ENCODE data around the gene BMPER. TPM values are rescaled to one million over a fixed set of nuclear protein-coding genes. Genes with fewer than 3 reads are reported as not detected.
A peak's percentile ranks its signal among the peaks of the same experiment; 100 is the strongest.

Gene BMPER
- total RNA-seq, 1 experiment from 2014 or later = 6.7 TPM

DNA sequence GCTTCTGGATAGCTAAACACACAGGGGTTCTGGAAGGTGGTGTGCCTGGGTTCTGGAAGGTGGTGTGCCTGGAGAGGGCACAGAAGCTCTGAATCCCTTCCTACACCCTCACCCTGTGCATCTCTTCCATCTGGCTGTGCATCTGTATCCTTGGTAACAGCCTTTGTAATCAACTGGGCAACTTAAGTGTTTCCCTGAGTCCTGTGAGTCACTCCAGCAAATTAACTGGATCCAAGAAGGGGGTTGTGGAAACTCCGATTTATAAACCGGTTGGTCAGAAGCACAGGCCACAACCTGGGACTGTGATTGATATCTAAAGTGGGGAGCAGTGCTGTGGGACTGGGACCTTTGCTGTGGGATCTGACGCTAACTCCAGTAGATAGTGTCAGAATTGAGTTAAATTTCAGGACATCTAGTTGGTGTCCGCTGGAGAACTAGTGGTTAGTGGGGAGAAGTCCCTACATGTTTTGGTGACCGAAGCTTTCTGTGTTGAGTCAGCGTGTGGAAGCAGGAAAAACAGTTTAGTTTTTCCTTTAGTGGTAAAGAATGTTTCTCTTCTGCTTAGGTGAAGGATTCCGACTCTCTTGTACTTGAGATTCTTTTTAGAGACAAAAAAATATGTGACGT is 228.1 kb downstream of the BMPER start:
- no TSS peak for BruUV-seq (replicated peaks)
- H3K36me3 ChIP-seq (ENCODE audit: insufficient read depth, low read length, poor library complexity, severe bottlenecking) = no peaks in the 10 kb centered on the region
- intact Hi-C loops (cut with micrococcal nuclease; ENCODE audit: unreplicated experiment) = no loop called here
- peaks cover 28% of the 10 kb centered on the region for H3K4me1 ChIP-seq (ENCODE audit: insufficient read depth, low read length, poor library complexity, severe bottlenecking)
- DNase-seq (ENCODE audit: low spot score) = peak; percentile 54
- H3K27ac ChIP-seq (ENCODE audit: low read depth, low read length, poor library complexity, severe bottlenecking) = no peak overlapping the region
- no peak for TF ChIP-seq EZH2 (IDR thresholded peaks at IDR 0.05; ENCODE audit: borderline replicate concordance, low read depth, low read length, poor library complexity, severe bottlenecking)
- no peak for TF ChIP-seq CTCF (conservative IDR thresholded peaks at IDR 0.05; ENCODE audit: low read depth, low read length)
- no peaks in the 10 kb centered on the region for H3K9me3 ChIP-seq (ENCODE audit: low read depth, low read length, poor library complexity, severe bottlenecking)
- no peaks in the 10 kb centered on the region for H3K27me3 ChIP-seq (replicated peaks; ENCODE audit: insufficient read depth, low read depth, low read length, poor library complexity)
- POLR2A ChIA-PET (ENCODE audit: low non-redundant PET) = no interaction called here
- CTCF ChIA-PET = interaction anchor here (0.9 to 1.4 kb wide), 3 partner anchors 22 to 25 kb away, joined by 3 to 6 read pairs (median 3); no protein-coding TSS in a partner anchor
- H3K4me3 ChIP-seq (ENCODE audit: low read depth, low read length, poor library complexity, severe bottlenecking) = no peak overlapping the region

GRCh38 chr7:34133983-34134782 is 228.8 kb downstream of the BMPER start:
- ChIA-PET CTCF (interaction anchor here (0.7 to 1.4 kb wide), 3 partner anchors 21 to 33 kb away, joined by 3 to 6 read pairs (median 3); no protein-coding TSS in a partner anchor), POLR2A (ENCODE audit: low non-redundant PET) (no interaction called here)
- Histone ChIP-seq H3K4me1 (ENCODE audit: insufficient read depth, low read length, poor library complexity, severe bottlenecking) (peaks cover 21% of the 10 kb centered on the region), H3K27me3 (replicated peaks; ENCODE audit: insufficient read depth, low read depth, low read length, poor library complexity) (no peaks in the 10 kb centered on the region), H3K4me3 (ENCODE audit: low read depth, low read length, poor library complexity, severe bottlenecking) (no peak overlapping the region), H3K9me3 (ENCODE audit: low read depth, low read length, poor library complexity, severe bottlenecking) (no peaks in the 10 kb centered on the region), H3K27ac (ENCODE audit: low read depth, low read length, poor library complexity, severe bottlenecking) (no peak overlapping the region), H3K36me3 (ENCODE audit: insufficient read depth, low read length, poor library complexity, severe bottlenecking) (no peaks in the 10 kb centered on the region)
- peak; percentile 81 for DNase-seq (ENCODE audit: low spot score)
- BruUV-seq (replicated peaks) = no TSS peak
- intact Hi-C loops (cut with micrococcal nuclease; ENCODE audit: unreplicated experiment) = loop anchor here (1.0 kb wide), 1 partner anchor 296 kb away; no protein-coding TSS in a partner anchor
- TF ChIP-seq CTCF (conservative IDR thresholded peaks at IDR 0.05; ENCODE audit: low read depth, low read length) = peak; percentile 81
- no peak for TF ChIP-seq EZH2 (IDR thresholded peaks at IDR 0.05; ENCODE audit: borderline replicate concordance, low read depth, low read length, poor library complexity, severe bottlenecking)

DNA sequence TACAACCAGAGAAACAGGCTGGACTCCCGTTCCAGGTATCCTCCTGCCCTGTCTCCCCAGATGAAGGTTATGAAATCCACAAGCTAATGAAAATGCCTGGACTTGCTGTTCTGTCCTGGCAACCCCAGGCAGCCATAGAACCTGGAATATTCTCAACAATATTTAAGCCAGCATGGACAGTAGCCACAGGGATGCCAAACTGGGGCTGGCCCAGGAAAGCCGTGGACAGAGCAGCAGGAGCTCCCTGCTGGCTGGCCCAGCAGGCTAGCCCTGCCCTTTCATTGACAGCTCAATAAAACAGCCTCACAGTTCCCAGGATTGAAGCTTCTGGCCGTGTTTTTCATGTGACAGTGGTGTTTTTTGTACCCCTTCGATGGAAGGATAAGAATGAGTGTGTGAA is 230.6 kb downstream of the BMPER start:
- CTCF ChIA-PET = no interaction called here

More for the DNA sequence above, 230.6 kb downstream of the BMPER start:
- Histone ChIP-seq H3K27me3 (replicated peaks; ENCODE audit: insufficient read depth, low read depth, low read length, poor library complexity) (no peaks in the 10 kb centered on the region), H3K9me3 (ENCODE audit: low read depth, low read length, poor library complexity, severe bottlenecking) (no peaks in the 10 kb centered on the region), H3K27ac (ENCODE audit: low read depth, low read length, poor library complexity, severe bottlenecking) (no peak overlapping the region), H3K36me3 (ENCODE audit: insufficient read depth, low read length, poor library complexity, severe bottlenecking) (no peaks in the 10 kb centered on the region), H3K4me1 (ENCODE audit: insufficient read depth, low read length, poor library complexity, severe bottlenecking) (peaks cover 9% of the 10 kb centered on the region), H3K4me3 (ENCODE audit: low read depth, low read length, poor library complexity, severe bottlenecking) (no peak overlapping the region)
- POLR2A ChIA-PET (ENCODE audit: low non-redundant PET) = no interaction called here
- intact Hi-C loops (cut with micrococcal nuclease; ENCODE audit: unreplicated experiment) = no loop called here
- TF ChIP-seq EZH2 (IDR thresholded peaks at IDR 0.05; ENCODE audit: borderline replicate concordance, low read depth, low read length, poor library complexity, severe bottlenecking) (no peak), CTCF (conservative IDR thresholded peaks at IDR 0.05; ENCODE audit: low read depth, low read length) (no peak)
- DNase-seq (ENCODE audit: low spot score) = no peak
- BruUV-seq (replicated peaks) = no TSS peak
